OCI-LY1 (cell line): ENCODE measurements around the gene TGFBR3L.

Source experiments
- H2AFZ ChIP-seq: fragments of 200-600 bp; sonication (generic), shearing (Covaris generic); 2 replicates; pipeline ENCODE4 v1.6.0; 2014; ENCODE audit warnings: antibody characterized with exemption, mild to moderate bottlenecking, low read length
- H3F3A ChIP-seq: fragments of 200-600 bp; sonication (generic), shearing (Covaris generic); 2 replicates; pipeline ENCODE4 v1.6.0; 2014; ENCODE audit warnings: mild to moderate bottlenecking, antibody characterized with exemption, low read length, moderate library complexity; ENCODE audit not compliant: insufficient read depth
- H3K27ac ChIP-seq: fragments of 200-600 bp; sonication (generic); 2 replicates; pipeline ENCODE4 v1.5.1; 2014; ENCODE audit warnings: low read length, mixed run types, mild to moderate bottlenecking, low read depth; ENCODE audit not compliant: poor library complexity, severe bottlenecking
- H3K27me3 ChIP-seq: fragments of 200-600 bp; sonication (generic); 2 replicates; pipeline ENCODE4 v1.6.0; 2014; ENCODE audit warnings: antibody characterized with exemption, mild to moderate bottlenecking, low read length, moderate library complexity; ENCODE audit not compliant: insufficient read depth
- H3K36me3 ChIP-seq: fragments of 200-600 bp; sonication (generic); 2 replicates; pipeline ENCODE4 v1.6.1; 2014; ENCODE audit warnings: mild to moderate bottlenecking, antibody characterized with exemption, low read length, moderate library complexity, mixed read lengths; ENCODE audit not compliant: insufficient read depth
- H3K4me1 ChIP-seq: fragments of 200-600 bp; sonication (generic); 2 replicates; pipeline ENCODE4 v1.5.1; 2014; ENCODE audit warnings: mild to moderate bottlenecking, low read length, moderate library complexity; ENCODE audit not compliant: insufficient read depth, severe bottlenecking
- H3K4me2 ChIP-seq: fragments of 200-600 bp; sonication (generic), shearing (Covaris generic); 2 replicates; pipeline ENCODE4 v1.6.1; 2014; ENCODE audit warnings: low read length
- H3K4me3 ChIP-seq: fragments of 200-600 bp; sonication (generic); 2 replicates; pipeline ENCODE4 v1.5.1; 2014; ENCODE audit warnings: low read length, low read depth, mild to moderate bottlenecking, mixed read lengths; ENCODE audit not compliant: poor library complexity, severe bottlenecking
- H3K79me2 ChIP-seq: fragments of 200-600 bp; shearing (Covaris generic); 2 replicates; pipeline ENCODE4 v1.6.1; 2016; ENCODE audit warnings: mixed run types, low read length, mixed read lengths; ENCODE audit not compliant: insufficient read depth
- H3K9ac ChIP-seq: fragments of 200-600 bp; sonication (generic), shearing (Covaris generic); 2 replicates; pipeline ENCODE4 v1.6.1; 2014; ENCODE audit warnings: mild to moderate bottlenecking, low read length, mixed read lengths
- H3K9me2 ChIP-seq: fragments of 200-600 bp; sonication (generic), shearing (Covaris generic); 2 replicates; pipeline ENCODE4 v1.6.1; 2014; ENCODE audit warnings: low read depth, mild to moderate bottlenecking, low read length, mixed read lengths
- H3K9me3 ChIP-seq: fragments of 200-600 bp; shearing (Covaris generic); 2 replicates; pipeline ENCODE4 v1.6.1; 2014; ENCODE audit warnings: low read length, mixed read lengths
- H4K20me1 ChIP-seq: fragments of 200-600 bp; sonication (generic), shearing (Covaris generic); 2 replicates; pipeline ENCODE4 v1.6.0; 2016; ENCODE audit warnings: mild to moderate bottlenecking, low read length; ENCODE audit not compliant: insufficient read depth
- CTCF ChIP-seq: fragments of 200-600 bp; sonication (generic), shearing (Covaris generic); IDR thresholded peaks from 2 replicates; pipeline ENCODE4 v1.5.1; 2017; ENCODE audit warnings: mild to moderate bottlenecking, antibody characterized with exemption, low read length, moderate library complexity, mixed read lengths
- EZH2 ChIP-seq: fragments of 200-600 bp; sonication (generic), shearing (Covaris generic); IDR thresholded peaks from 2 replicates; pipeline ENCODE4 v1.8.0; 2017; ENCODE audit warnings: borderline replicate concordance, mixed run types, mild to moderate bottlenecking, antibody characterized with exemption, low read length, moderate library complexity, mixed read lengths

The TGFBR3L gene

DNA sequence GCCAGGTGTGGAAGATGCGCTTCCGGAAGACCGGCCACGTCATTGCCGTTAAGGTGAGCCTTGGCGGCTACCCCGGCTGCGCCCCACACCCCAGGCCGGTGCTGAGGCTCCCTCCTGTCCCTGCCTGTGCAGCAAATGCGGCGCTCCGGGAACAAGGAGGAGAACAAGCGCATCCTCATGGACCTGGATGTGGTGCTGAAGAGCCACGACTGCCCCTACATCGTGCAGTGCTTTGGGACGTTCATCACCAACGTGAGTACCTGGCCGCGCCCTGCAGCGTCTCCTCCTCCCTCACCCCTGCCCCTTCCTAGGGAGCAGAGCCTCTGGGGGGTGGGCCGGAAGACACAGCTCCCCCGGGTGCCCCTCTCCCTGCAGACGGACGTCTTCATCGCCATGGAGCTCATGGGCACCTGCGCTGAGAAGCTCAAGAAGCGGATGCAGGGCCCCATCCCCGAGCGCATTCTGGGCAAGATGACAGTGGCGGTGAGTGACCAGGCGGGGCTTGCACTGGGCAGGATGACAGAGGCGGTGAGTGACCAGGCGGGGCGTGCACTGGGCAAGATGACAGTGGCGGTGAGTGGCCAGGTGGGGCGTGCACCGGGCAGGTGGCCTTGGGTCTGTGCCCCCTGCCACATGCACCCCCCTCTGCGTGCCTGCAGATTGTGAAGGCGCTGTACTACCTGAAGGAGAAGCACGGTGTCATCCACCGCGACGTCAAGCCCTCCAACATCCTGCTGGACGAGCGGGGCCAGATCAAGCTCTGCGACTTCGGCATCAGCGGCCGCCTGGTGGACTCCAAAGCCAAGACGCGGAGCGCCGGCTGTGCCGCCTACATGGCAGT lies 4.1 kb upstream of the TGFBR3L start:
- Histone ChIP-seq H3K4me2 (no peak overlapping the region), H2AFZ (no peak overlapping the region), H3F3A (no peaks in the 10 kb centered on the region), H3K27me3 (peaks cover 4% of the 10 kb centered on the region; the same call in 1 of the 2 replicates), H3K4me1 (peaks cover 3% of the 10 kb centered on the region), H3K4me3 (no peak overlapping the region), H3K79me2 (no peaks in the 10 kb centered on the region), H4K20me1 (no peaks in the 10 kb centered on the region), H3K9ac (no peak overlapping the region), H3K9me3 (no peaks in the 10 kb centered on the region), H3K36me3 (peaks cover 43% of the 10 kb centered on the region), H3K9me2 (no peaks in the 10 kb centered on the region), H3K27ac (no peak overlapping the region)
- no peak for TF ChIP-seq CTCF
- TF ChIP-seq EZH2 = no peak

- peaks cover 13% of the 10 kb centered on the region for H3K4me1 ChIP-seq
- peaks cover 4% of the 10 kb centered on the region; the same call in 1 of the 2 replicates for H3K27me3 ChIP-seq
- TF ChIP-seq EZH2 (no peak), CTCF (no peak)
- no peak overlapping the region for H2AFZ ChIP-seq
- no peak overlapping the region for H3K27ac ChIP-seq
- H3F3A ChIP-seq = no peaks in the 10 kb centered on the region
- no peaks in the 10 kb centered on the region for H3K9me3 ChIP-seq
- H3K9ac ChIP-seq = no peak overlapping the region
- H3K4me3 ChIP-seq = no peak overlapping the region
- H3K36me3 ChIP-seq = peaks cover 36% of the 10 kb centered on the region
- H3K9me2 ChIP-seq = no peaks in the 10 kb centered on the region
- H4K20me1 ChIP-seq = no peaks in the 10 kb centered on the region
- no peaks in the 10 kb centered on the region for H3K79me2 ChIP-seq
- H3K4me2 ChIP-seq = no peak overlapping the region
These were observed 3.0 kb upstream of the TGFBR3L start for GRCh38 chr19:7911508-7912143.

DNA sequence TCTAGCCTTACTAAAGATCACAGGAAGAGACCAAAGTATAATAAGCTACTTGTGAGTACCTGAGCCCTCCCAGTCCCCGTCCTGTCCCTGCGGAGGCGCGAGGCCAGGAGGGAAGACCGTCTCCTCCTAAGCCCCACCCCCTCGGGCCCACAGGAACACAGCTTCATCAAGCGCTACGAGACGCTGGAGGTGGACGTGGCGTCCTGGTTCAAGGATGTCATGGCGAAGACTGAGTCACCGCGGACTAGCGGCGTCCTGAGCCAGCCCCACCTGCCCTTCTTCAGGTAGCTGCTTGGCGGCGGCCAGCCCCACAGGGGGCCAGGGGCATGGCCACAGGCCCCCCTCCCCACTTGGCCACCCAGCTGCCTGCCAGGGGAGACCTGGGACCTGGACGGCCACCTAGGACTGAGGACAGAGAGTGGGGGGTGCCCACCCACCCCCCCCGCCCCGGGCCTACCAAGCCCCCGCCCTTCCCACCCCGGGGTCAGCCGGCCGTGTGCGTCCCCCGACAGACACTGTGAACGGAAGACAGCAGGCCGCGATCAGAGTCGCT lies 2.4 kb upstream of the TGFBR3L start:
- no peak overlapping the region for H3K9ac ChIP-seq
- no peak overlapping the region for H3K4me3 ChIP-seq
- no peak overlapping the region for H2AFZ ChIP-seq
- no peaks in the 10 kb centered on the region for H4K20me1 ChIP-seq
- no peaks in the 10 kb centered on the region for H3K9me2 ChIP-seq
- no peaks in the 10 kb centered on the region for H3K79me2 ChIP-seq
- peaks cover 4% of the 10 kb centered on the region; the same call in 1 of the 2 replicates for H3K27me3 ChIP-seq
- H3K9me3 ChIP-seq = no peaks in the 10 kb centered on the region
- H3K4me1 ChIP-seq = peaks cover 19% of the 10 kb centered on the region
- H3K36me3 ChIP-seq = peaks cover 36% of the 10 kb centered on the region
- H3K4me2 ChIP-seq = no peak overlapping the region
- no peak overlapping the region for H3K27ac ChIP-seq
- H3F3A ChIP-seq = no peaks in the 10 kb centered on the region
- no peak for TF ChIP-seq CTCF
- no peak for TF ChIP-seq EZH2
